H1 (cell line): ENCODE measurements around the gene SLC19A3. TPM values are rescaled to one million over a fixed set of nuclear protein-coding genes. Genes with fewer than 3 reads are reported as not detected.

Experiments
- BCL11A ChIP-seq, 2 experiments: IDR thresholded peaks; one replicate each; pipeline ENCODE4 v1.6.1; 2011; ENCODE audit warnings: low read depth in 2 of 2, low read length in 2 of 2, mild to moderate bottlenecking in 2 of 2
- POU5F1 ChIP-seq: IDR thresholded peaks from 2 replicates; pipeline ENCODE4 v1.6.1; 2011; ENCODE audit warnings: low read depth, mild to moderate bottlenecking, low read length, moderate library complexity
- TAF7 ChIP-seq: optimal IDR thresholded peaks from 2 replicates; pipeline ENCODE3; 2011; ENCODE audit warnings: low read depth, mild to moderate bottlenecking, inconsistent platforms, low read length, moderate library complexity, borderline replicate concordance
- polyA plus RNA-seq, 7 experiments: library from polyadenylated mRNA; depleted of rRNA in 3 of 7; stranded (reverse) in 5 of 7; unstranded in 2 of 7; fragments of >200 nt in 5 of 7; fragments of 200-250 nt in 2 of 7; gene quantifications; 1 replicate in 5 of 7; 2 replicates in 1 of 7; 4 replicates in 1 of 7; pipeline versions ENCODE4 v1.2.1 to v1.2.3, GENCODE V29; 2011 to 2013; ENCODE audit warnings: missing spikeins in 2 of 7, mixed read lengths in 2 of 7
- total RNA-seq: library from RNA; stranded (reverse); fragmentation: NEBNext Ultra II Directional; extraction: Animal tissue kit (Norgen Biotek cat#: 25700); gene quantifications from 2 replicates; pipeline ENCODE4 v1.2.1, GENCODE V29; 2021
- TF ChIP-seq, protein P1 (sequence below): IDR thresholded peaks from 2 replicates; pipeline ENCODE4 v1.6.1; 2011; ENCODE audit warnings: low read depth, mild to moderate bottlenecking, low read length; ENCODE audit not compliant: insufficient read depth

The SLC19A3 gene
- total and polyA plus RNA-seq, 2 of the 8 experiments (the other 6 are each of a cell fraction or from before 2014, with no cell fraction given), result 7.0 to 9.8 TPM

DNA sequence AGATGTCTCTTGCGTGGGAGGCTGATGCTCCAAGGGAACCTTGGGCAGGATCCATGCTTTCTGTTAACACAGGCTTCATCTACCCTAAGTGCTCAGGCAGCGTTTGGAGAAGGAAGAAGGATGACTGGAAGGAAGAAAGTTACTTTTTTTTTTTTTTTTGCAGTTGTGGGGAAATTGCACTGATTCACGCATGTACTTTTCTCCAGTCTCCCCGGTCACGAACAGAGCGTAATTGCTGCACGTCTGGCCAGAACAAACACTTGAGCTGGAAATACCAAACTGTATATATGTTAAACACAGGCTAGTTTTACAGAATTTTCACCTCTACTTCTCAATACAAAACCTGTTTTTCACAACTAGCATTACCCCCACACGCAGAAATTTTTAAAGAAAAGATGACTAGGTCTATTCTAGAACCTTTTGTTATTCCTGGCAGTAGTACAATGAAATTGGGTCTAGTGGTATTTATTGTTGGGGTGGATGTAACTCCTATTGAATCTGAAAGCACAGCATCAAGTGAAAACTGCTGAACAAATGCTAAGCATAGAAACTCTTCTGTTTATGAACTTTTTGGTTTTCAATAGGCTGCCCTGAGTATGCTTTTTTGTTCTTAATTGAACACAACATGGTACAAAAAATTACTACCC, 60.5 kb downstream of the SLC19A3 start (continued):
- TF ChIP-seq, protein P1, sequence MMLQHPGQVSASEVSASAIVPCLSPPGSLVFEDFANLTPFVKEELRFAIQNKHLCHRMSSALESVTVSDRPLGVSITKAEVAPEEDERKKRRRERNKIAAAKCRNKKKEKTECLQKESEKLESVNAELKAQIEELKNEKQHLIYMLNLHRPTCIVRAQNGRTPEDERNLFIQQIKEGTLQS, result no peak
- no peak for TF ChIP-seq POU5F1
- TF ChIP-seq TAF7, result no peak
- no peak for TF ChIP-seq BCL11A (IDR thresholded peaks at IDR 0.05; ENCODE audit: low read depth in 2 of 2, low read length in 2 of 2)
